Parathyroid adenoma (tissue), 2 donors: ENCODE measurements around the gene TAF1A.

ENCODE experiments used
- H2AFZ ChIP-seq: fragments of 300-600 bp; sonication (generic); one replicate; pipeline ENCODE4 v1.7.0; 2017; ENCODE audit warnings: antibody characterized with exemption, mild to moderate bottlenecking
- H3K27ac ChIP-seq: fragments of 300-600 bp; sonication (generic); one replicate; pipeline ENCODE4 v1.7.0; 2017
- H3K27me3 ChIP-seq: fragments of 300-600 bp; sonication (generic); one replicate; pipeline ENCODE4 v1.7.0; 2017; ENCODE audit warnings: low read length; ENCODE audit not compliant: control insufficient read depth, insufficient read depth
- H3K36me3 ChIP-seq: fragments of 300-600 bp; sonication (generic); one replicate; pipeline ENCODE4 v1.7.0; 2017; ENCODE audit warnings: low read length; ENCODE audit not compliant: control insufficient read depth, insufficient read depth
- H3K4me1 ChIP-seq: fragments of 300-600 bp; sonication (generic); one replicate; pipeline ENCODE4 v1.7.0; 2017; ENCODE audit warnings: control low read depth
- H3K4me2 ChIP-seq: fragments of 300-600 bp; sonication (generic); one replicate; pipeline ENCODE4 v1.7.0; 2017; ENCODE audit warnings: low read length
- H3K4me3 ChIP-seq: fragments of 300-600 bp; sonication (generic); one replicate; pipeline ENCODE4 v1.7.0; 2017; ENCODE audit warnings: low read depth, low read length
- H3K79me2 ChIP-seq: fragments of 300-600 bp; sonication (generic); one replicate; pipeline ENCODE4 v1.7.0; 2017; ENCODE audit warnings: control low read depth
- H3K9ac ChIP-seq: fragments of 300-600 bp; sonication (generic); one replicate; pipeline ENCODE4 v1.7.0; 2017; ENCODE audit warnings: mild to moderate bottlenecking
- H3K9me3 ChIP-seq: fragments of 300-600 bp; sonication (generic); one replicate; pipeline ENCODE4 v1.7.0; 2017; ENCODE audit warnings: low read length; ENCODE audit not compliant: control insufficient read depth
- CTCF ChIP-seq: fragments of 300-600 bp; sonication (generic); IDR thresholded peaks from one replicate; pipeline ENCODE4 v1.7.0; 2017; ENCODE audit warnings: antibody characterized with exemption, mild to moderate bottlenecking
- donor health status: primary hyperparathyroidism.

The TAF1A gene

GRCh38 chr1:222570837-222571236 lies 18.9 kb downstream of the TAF1A start:
- Histone ChIP-seq H3K9me3 (no peaks in the 10 kb centered on the region), H3K4me1 (no peaks in the 10 kb centered on the region), H3K4me3 (no peak overlapping the region), H3K4me2 (no peak overlapping the region), H3K9ac (no peak overlapping the region), H2AFZ (no peak overlapping the region), H3K36me3 (no peaks in the 10 kb centered on the region), H3K27ac (no peak overlapping the region), H3K79me2 (no peaks in the 10 kb centered on the region), H3K27me3 (no peaks in the 10 kb centered on the region)
- no peak for TF ChIP-seq CTCF

- Histone ChIP-seq H3K79me2 (no peaks in the 10 kb centered on the region), H3K27me3 (no peaks in the 10 kb centered on the region), H3K27ac (no peak overlapping the region), H2AFZ (no peak overlapping the region), H3K4me1 (no peaks in the 10 kb centered on the region), H3K4me3 (no peak overlapping the region), H3K36me3 (no peaks in the 10 kb centered on the region), H3K9ac (no peak overlapping the region), H3K9me3 (no peaks in the 10 kb centered on the region), H3K4me2 (no peak overlapping the region)
- TF ChIP-seq CTCF, result no peak
Observed at GRCh38 chr1:222561656-222562055, 28.1 kb downstream of the TAF1A start.

DNA sequence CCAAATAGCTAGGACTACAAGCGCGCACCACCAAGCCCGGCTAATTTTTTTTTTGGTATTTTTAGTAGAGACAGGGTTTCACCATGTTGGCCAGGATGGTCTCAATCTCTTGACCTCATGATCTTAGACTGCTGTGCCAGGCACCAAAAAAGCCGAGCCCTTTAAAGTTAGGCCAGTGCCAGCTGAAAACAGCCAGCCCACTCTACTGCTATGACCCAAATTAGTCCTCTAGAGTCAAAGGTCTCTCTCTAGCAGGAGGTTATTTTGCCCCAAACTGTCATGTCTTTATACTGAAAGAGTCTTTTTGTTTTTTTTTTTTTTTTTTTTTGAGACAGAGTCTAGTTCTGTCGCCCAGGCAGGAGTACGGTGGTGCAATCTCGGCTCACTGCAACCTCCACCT lies 32.2 kb downstream of the TAF1A start:
- Histone ChIP-seq H3K79me2 (no peaks in the 10 kb centered on the region), H3K36me3 (no peaks in the 10 kb centered on the region), H2AFZ (no peak overlapping the region), H3K9ac (no peak overlapping the region), H3K9me3 (no peaks in the 10 kb centered on the region), H3K27ac (no peak overlapping the region), H3K4me3 (no peak overlapping the region), H3K4me1 (no peaks in the 10 kb centered on the region), H3K4me2 (no peak overlapping the region), H3K27me3 (no peaks in the 10 kb centered on the region)
- TF ChIP-seq CTCF, result no peak

DNA sequence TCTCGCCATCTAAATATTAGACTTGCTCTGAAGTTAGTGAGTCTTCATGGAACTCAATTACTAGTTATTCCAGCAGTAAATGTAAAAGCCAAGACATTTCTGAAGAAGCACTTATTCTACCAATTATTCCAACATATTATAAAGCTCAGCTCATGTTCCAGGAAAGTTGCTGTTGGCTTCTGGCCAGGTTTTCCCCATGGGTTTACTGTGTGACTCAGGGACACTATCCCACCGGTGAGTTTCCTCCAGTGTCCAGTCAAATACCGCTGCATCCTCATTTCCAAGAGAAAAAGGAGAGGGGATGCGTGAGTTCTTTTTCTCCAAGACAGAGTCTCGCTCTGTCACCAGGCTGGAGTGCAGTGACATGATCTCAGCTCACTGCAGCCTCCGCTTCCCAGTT lies 32.6 kb downstream of the TAF1A start:
- Histone ChIP-seq H3K4me2 (no peak overlapping the region), H3K9ac (no peak overlapping the region), H3K27me3 (no peaks in the 10 kb centered on the region), H3K9me3 (no peaks in the 10 kb centered on the region), H3K4me1 (no peaks in the 10 kb centered on the region), H2AFZ (no peak overlapping the region), H3K79me2 (no peaks in the 10 kb centered on the region), H3K27ac (no peak overlapping the region), H3K4me3 (no peak overlapping the region), H3K36me3 (no peaks in the 10 kb centered on the region)
- TF ChIP-seq CTCF, result no peak

DNA sequence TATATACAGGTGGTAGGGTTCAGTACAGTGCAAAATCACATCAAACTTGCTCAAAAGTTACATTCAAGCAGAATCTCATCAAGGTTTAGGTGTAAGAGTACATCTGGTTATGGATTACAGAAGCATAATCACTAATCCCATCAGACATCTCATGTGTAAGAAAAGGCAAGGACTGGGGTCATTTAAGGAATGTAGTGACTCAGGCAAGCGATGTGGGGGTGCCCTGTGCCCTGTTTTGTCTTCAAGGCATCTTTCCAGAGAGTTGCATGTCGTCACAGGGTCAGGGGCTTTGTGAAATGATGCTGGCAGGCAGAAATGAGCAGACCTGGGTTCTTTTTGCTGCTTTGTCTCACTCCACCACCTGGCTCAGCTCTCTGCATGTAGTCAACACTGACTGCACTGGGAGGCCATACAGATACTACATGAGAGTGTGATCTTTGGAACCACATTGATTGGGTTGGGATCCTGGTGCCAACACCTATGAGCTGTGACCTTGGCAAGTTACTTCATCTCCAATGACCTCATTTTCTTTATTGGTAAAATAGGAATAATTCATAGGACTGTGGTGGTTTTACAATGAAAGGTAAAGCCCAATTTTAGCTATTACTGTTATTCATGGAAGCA lies 33.6 kb downstream of the TAF1A start:
- no peaks in the 10 kb centered on the region for H3K27me3 ChIP-seq
- H3K4me1 ChIP-seq, result no peaks in the 10 kb centered on the region
- H2AFZ ChIP-seq, result no peak overlapping the region
- no peak for TF ChIP-seq CTCF
- H3K9ac ChIP-seq, result no peak overlapping the region
- no peak overlapping the region for H3K4me2 ChIP-seq
- H3K79me2 ChIP-seq, result no peaks in the 10 kb centered on the region
- H3K9me3 ChIP-seq, result no peaks in the 10 kb centered on the region
- no peak overlapping the region for H3K4me3 ChIP-seq
- H3K36me3 ChIP-seq, result no peaks in the 10 kb centered on the region
- H3K27ac ChIP-seq, result no peak overlapping the region
